Activated CD8-positive, alpha-beta memory T cell treated with anti-CD3 and anti-CD28 coated beads for 48 hours (primary cell): Measurements from ENCODE around the gene MCC.

Source experiments
- DNase-seq, 3 experiments: peaks; one replicate each; pipeline ENCODE4 v3.0.0-alpha.2; 2020; ENCODE audit warnings: low read depth in 2 of 3, low spot score in 2 of 3

Gene MCC

DNA sequence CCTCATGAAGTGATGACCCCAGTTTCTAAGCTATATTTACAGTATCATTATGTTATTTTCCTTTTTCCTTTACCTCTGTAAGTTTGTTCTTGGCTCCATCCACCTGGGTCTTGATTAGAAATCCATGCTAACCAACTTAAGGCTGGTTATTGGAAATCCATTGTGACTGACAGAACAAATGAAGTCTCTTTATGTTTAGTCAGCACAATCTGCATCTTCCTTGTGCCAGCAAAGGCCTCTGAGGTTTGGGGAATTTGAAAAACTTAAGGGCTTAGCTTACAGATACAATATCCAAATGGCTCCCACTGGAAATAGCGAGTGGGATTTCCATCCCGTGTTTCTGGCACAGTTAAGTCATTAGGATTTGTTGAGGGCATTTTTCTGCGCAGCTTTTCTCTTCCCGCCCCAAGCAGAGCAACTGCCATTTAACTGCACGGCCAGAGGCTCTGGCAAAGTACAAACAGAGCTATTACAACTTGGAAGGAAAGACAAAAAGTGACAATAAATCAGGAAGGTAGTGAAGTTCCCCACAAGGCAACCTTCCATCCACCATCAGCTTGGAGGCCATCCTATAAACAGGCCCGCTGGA is 447.5 kb downstream of the MCC start:
- DNase-seq, result no peak

GRCh38 chr5:113039934-113040285 is 448.3 kb downstream of the MCC start:
- DNase-seq, result no peak

DNA sequence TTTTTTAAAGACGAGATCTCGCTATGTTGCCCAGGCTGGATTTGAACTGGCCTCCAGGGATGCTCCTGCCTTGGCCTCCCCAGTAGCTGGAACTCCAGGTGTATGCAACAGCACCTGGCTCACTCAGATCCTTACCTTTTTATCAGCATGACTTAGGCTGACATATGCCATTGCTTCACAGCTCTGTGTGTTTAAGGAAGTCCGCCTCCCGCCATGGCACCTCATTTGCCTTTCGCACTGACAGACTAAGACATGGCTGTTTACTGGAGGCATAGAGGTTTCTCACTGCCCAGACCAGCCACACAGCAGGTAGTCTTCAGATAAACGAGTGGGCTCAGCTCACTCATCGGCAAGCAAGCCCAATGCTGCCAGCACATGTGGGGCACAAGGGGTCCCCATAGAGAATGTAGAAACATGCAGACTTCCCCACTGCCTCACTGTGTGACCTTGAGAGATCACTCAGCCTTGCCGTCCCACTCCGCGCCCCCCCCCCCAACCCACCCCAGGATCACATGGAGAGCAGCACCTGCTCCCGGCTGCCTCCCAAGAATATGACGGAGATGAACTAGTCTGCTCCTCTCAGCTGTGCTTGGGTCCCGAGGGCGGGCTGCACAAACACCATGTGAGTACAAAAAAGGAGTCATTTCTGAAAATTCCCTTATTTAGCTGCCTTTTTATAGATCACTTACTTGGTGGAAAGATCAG is 448.9 kb downstream of the MCC start:
- no peak for DNase-seq

DNA sequence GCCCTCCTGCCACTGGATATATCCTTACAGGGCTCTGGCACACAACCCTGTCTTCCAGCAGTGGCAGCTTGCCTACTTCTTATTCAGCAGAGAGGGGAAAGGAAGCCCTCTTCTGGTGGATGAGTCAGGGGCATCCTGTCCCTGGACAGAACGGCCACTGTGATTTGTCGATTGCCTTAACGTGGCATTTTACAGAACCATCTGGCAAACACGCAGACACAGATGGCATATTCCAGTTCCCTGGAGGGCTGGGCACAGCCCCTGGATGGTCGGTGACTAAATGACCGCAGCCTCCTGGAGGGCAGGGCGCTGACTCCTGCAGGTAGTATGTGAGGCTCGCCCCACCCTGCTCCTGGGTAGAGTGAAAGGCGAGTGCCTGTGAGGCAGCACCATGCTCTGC is 449.5 kb downstream of the MCC start:
- no peak for DNase-seq

DNA sequence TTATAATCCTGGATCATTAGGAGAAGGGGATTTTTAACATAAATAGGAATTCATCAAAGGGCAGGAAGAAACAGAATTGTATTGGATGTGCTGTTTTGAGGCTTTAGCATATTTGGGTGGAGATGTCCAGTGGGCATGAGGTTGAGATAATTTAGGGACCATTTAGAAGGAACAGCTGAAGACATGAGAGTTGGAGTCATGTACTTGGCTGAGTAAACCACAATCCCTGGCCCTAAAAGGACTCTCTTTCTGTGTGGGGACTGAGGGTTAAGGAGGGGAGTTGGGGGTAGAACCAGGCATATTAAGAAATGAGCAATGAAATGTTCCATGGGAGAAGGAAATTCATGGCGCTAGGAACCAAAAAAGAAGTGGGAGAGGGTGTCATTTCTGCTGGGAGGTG is 450.1 kb downstream of the MCC start:
- no peak for DNase-seq

DNA sequence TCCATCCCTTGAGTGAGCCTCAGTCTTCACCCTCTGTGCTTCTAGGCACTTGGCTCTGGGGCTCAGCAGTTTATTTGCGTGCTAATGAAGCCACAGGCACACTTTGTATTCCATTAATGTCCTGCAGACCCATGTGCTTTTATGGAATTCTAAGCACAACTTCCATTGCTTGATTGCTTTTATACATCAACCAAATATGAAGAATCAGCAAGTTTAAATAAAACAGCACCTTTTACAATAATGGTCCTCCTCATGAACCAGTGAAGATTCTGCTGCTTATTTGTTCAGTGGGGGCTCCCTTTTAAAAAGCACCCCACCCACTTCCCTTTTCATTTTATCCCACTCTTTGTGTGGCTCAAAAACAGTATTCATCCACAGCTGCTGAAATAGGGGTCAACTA is 451.4 kb downstream of the MCC start:
- no peak for DNase-seq

GRCh38 chr5:113036321-113036720 is 451.9 kb downstream of the MCC start:
- no peak for DNase-seq

GRCh38 chr5:113035096-113035495 is 453.2 kb downstream of the MCC start:
- no peak for DNase-seq

- no peak for DNase-seq
Observed at GRCh38 chr5:113034182-113034773, 454.0 kb downstream of the MCC start.

DNA sequence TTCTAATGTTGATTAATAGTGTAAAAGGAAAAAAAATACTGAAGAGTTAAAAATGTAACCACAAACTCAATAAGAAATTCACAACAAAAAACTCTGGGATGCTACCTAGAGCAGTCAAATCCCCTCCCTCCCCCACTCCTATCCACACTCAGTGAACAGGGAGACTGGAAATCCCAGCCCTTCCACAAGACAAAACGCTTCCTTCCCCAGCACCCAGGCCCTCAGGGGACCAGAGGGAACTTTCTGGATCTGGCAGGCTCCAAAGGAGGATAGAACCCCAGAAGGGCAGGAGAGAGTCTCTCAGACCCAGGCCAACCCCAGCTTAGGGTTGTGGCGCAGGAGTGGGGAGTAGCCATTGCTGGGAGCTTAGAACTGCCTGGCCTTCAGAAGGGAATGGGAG is 456.7 kb downstream of the MCC start:
- no peak for DNase-seq

- no peak for DNase-seq
Observed at GRCh38 chr5:113031104-113031503, 457.1 kb downstream of the MCC start.

- no peak for DNase-seq
Observed at GRCh38 chr5:113029614-113030013, 458.6 kb downstream of the MCC start.

DNA sequence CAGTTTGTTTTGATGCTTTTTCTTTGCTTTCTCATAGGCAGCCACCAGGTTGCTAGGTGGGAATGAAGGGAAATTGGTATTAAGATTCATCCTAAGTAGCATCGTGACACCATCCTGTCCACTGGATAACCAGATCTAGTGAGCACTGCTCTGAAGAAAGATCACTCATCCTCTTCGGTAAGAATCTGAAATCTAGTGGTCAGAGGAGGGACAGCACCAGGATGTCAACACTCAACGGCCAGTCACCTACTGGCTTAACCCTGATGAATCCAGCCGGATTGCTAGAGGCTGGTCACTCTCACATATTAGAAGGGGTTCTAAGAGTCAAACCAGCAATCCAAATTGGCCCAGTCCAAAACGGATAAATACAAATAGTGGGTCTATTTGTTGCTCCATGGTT is 460.8 kb downstream of the MCC start:
- DNase-seq, result no peak

- no peak for DNase-seq
Observed at GRCh38 chr5:113027015-113027414, 461.2 kb downstream of the MCC start.

DNA sequence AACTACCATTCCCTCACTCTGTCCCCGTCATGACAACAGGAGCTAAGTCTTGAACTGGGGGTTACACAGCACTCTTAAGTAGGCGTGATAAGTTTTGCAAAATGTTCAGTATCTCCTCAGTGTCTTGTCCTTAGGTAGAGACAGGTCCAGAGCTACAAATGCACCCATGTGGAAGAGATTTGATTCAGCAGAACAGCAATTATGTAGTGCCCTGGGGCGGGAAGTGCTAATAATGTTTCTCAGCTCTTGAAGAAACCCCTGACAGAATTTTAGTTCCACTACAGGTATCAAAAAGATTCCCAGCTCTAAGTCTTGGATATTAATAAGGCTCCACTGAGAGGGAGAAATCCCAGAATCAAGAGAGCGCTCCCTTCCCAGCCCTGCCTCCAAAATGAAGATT is 462.0 kb downstream of the MCC start:
- DNase-seq, result no peak

DNA sequence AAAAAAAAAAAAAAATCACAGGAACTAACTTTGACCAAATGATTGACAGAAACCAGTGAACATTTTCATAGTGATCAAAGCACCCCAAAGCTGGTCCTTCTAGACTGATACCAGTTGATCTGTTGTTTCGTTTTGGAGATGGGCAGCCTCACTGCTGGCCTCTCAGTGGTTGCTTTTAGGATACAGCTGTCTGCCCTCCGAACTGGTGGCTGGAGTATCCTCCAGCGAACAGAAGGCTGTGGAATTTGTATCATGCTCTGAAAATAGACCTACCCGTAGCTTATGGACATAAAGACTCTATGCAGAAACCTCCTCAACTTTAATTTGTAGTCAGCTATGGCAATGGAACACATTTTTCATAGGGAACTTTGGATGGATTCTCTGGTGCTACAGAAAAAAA is 462.7 kb downstream of the MCC start:
- DNase-seq, result no peak

DNA sequence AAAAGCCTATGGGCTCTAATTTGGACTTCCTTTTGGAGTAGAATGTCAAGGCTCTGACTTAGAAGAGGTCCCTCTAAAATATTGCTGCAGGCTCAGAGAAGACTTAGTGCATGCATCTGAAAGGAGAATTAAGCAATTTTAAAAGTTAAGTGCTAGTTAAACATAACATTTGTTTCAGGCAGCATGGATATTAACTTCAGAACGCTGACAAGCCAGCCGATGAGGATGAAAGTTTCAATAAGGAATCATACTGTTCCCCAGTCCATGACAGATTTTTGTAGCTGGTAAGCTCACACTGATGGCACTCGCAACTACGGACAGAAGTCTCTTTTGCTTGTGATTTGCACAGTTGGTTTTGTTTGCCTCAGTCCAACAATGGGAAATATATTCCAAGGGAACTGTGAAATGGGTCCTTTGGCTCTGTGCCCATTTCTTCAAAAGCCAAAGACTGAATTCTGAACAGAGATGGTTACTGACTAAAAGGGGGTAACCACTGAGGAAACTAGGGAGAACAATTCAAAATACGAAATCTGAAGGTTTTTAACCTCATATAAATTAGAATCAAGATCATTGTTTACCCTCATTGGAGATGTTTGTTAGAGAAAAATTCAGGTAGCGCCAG is 464.1 kb downstream of the MCC start:
- DNase-seq, result no peak

DNA sequence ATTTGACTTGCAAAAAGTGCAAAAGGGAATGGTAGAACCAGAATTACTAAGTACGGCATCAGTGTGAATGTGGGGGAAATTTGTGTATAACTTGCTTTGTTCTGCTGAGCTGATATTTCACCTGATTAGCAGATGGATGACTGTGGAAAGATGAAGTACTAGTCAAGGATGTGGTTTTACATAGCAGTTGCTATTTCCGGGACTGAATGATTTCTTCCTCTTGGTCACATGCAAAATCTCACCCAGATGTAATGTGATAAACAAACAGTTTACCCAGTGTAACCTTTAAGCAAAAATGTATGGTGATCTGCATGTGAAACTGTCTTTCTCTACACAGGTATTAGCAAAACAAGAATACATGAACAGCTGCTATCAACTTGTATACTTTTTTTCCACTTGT is 465.6 kb downstream of the MCC start:
- no peak for DNase-seq

- no peak for DNase-seq
Observed at GRCh38 chr5:113020461-113021273, 467.6 kb downstream of the MCC start.

DNA sequence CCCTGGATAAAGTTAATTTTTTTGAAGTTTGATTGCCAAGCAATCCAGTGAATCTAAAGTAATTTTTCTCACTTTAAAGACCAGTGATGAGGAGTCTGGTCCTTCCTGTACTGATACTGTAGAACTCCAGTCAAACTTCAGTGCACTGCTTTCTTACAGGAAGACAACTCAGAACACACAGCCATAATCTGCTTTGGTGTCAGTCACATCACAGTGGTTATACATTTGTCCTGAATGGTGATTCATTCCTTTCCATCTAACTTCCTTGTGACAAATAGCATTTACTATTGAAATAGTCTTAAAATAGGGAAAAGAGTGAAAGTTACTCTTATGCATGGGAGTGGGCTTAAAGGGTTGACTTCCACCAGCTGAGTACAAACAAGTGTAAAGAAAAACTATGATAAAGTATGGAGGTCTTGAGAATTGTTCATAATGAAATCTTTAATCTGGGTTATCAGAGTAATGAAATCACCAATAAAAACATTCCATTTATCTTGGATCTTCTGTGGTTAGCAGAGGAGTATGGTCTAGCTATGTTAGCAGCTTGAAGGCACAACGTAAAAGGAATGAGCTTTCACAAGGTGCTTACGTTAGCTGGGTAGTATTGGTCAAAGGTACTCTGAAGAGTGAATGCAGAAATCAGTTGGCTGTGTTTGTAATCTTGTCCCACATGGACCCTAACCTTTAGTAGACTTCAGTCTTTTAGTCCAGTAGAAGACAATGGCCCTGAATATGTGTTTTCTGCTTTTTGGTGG is 470.2 kb downstream of the MCC start:
- DNase-seq, result no peak

- DNase-seq, result no peak
Observed at GRCh38 chr5:113005454-113005853, 482.8 kb downstream of the MCC start.
